C4-2B (cell line): ENCODE results near the gene MRGPRE.

ENCODE experiments used
- ZFX ChIP-seq: fragments of 450-650 bp; IDR thresholded peaks from 2 replicates; pipeline ENCODE4 v1.6.1; 2017
- TF ChIP-seq, protein P1 (sequence below): fragments of 450-650 bp; conservative IDR thresholded peaks from 2 replicates; pipeline ENCODE4 v1.5.1; 2017; ENCODE audit warnings: mild to moderate bottlenecking

GRCh38 chr11:3181725-3182461, 50.3 kb downstream of the MRGPRE start:
- TF ChIP-seq, protein P1, sequence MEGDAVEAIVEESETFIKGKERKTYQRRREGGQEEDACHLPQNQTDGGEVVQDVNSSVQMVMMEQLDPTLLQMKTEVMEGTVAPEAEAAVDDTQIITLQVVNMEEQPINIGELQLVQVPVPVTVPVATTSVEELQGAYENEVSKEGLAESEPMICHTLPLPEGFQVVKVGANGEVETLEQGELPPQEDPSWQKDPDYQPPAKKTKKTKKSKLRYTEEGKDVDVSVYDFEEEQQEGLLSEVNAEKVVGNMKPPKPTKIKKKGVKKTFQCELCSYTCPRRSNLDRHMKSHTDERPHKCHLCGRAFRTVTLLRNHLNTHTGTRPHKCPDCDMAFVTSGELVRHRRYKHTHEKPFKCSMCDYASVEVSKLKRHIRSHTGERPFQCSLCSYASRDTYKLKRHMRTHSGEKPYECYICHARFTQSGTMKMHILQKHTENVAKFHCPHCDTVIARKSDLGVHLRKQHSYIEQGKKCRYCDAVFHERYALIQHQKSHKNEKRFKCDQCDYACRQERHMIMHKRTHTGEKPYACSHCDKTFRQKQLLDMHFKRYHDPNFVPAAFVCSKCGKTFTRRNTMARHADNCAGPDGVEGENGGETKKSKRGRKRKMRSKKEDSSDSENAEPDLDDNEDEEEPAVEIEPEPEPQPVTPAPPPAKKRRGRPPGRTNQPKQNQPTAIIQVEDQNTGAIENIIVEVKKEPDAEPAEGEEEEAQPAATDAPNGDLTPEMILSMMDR, result no peak
- no peak for TF ChIP-seq ZFX
